HEK293 (cell line): ENCODE data around the gene CHST15.

Experiments
- CTCF ChIA-PET: fragments of 350-600 bp; formaldehyde crosslinking; extraction: SDS; loops from one replicate; lab custom pipeline; 2021; ENCODE audit warnings: antibody characterized with exemption; lab: Yijun Ruan, JAX
- POLR2A ChIA-PET: fragments of 300-600 bp; formaldehyde crosslinking; extraction: SDS; loops from one replicate; lab custom pipeline; 2020; ENCODE audit warnings: antibody characterized with exemption, inconsistent platforms; lab: Yijun Ruan, JAX
- H3K27ac ChIP-seq: fragments of 200-500 bp; sonication (Bioruptor generic); 2 replicates; pipeline ENCODE4 v1.5.1; 2014; ENCODE audit warnings: low read depth, low read length, control low read depth, inconsistent platforms; ENCODE audit errors: extremely low read depth
- H3K36me3 ChIP-seq, 2 experiments: fragments of 200-500 bp in 1 of 2; sonication (Bioruptor generic) in 1 of 2; 1 replicate in 1 of 2; 2 replicates in 1 of 2; pipeline ENCODE4 v1.5.1; 2014 to 2017; ENCODE audit warnings: inconsistent platforms in 2 of 2, low read length in 2 of 2; ENCODE audit not compliant: control insufficient read depth in 2 of 2, insufficient read depth in 1 of 2
- H3K4me1 ChIP-seq: fragments of 200-500 bp; sonication (Bioruptor generic); 2 replicates; pipeline ENCODE4 v1.5.1; 2014; ENCODE audit warnings: mild to moderate bottlenecking, low read length, inconsistent platforms; ENCODE audit not compliant: control insufficient read depth, insufficient read depth
- H3K4me3 ChIP-seq: 2 replicates; pipeline ENCODE4 v1.5.1; 2011; ENCODE audit warnings: low read depth, mild to moderate bottlenecking, control low read depth, low read length, moderate library complexity
- H3K9me3 ChIP-seq: fragments of 200-500 bp; sonication (Bioruptor generic); 2 replicates; pipeline ENCODE4 v1.5.1; 2014; ENCODE audit warnings: low read depth, low read length, inconsistent platforms; ENCODE audit not compliant: control insufficient read depth, insufficient read depth
- BCL6B ChIP-seq: fragments of 450-650 bp; formaldehyde crosslinking; IDR thresholded peaks from 2 replicates; pipeline ENCODE4 v1.5.1; 2017; ENCODE audit warnings: missing biosample characterization, missing genetic modification characterization
- EGR2 ChIP-seq: fragments of 450-650 bp; formaldehyde crosslinking; IDR thresholded peaks from 2 replicates; pipeline ENCODE4 v1.5.1; 2016; ENCODE audit warnings: low read depth, missing biosample characterization, missing genetic modification characterization
- GLIS2 ChIP-seq: fragments of 450-650 bp; formaldehyde crosslinking; IDR thresholded peaks from 2 replicates; pipeline ENCODE4 v1.5.1; 2016; ENCODE audit warnings: missing biosample characterization, missing genetic modification characterization
- KLF9 ChIP-seq: fragments of 450-650 bp; formaldehyde crosslinking; IDR thresholded peaks from 2 replicates; pipeline ENCODE4 v1.5.1; 2016; ENCODE audit warnings: missing biosample characterization, missing genetic modification characterization, low read depth
- ZBTB26 ChIP-seq: fragments of 450-650 bp; formaldehyde crosslinking; optimal IDR thresholded peaks from 2 replicates; pipeline ENCODE3; 2016; ENCODE audit warnings: missing biosample characterization, mild to moderate bottlenecking, missing genetic modification characterization
- ZNF148 ChIP-seq: fragments of 450-650 bp; formaldehyde crosslinking; IDR thresholded peaks from 2 replicates; pipeline ENCODE4 v1.5.0; 2017; ENCODE audit warnings: missing biosample characterization, missing genetic modification characterization, borderline replicate concordance
- ZNF175 ChIP-seq: fragments of 450-650 bp; formaldehyde crosslinking; IDR thresholded peaks from 2 replicates; pipeline ENCODE4 v1.5.1; 2016; ENCODE audit warnings: missing biosample characterization, missing genetic modification characterization
- ZNF239 ChIP-seq: fragments of 450-650 bp; formaldehyde crosslinking; IDR thresholded peaks from 2 replicates; pipeline ENCODE4 v1.5.1; 2016; ENCODE audit warnings: missing biosample characterization, missing genetic modification characterization
- ZNF248 ChIP-seq: fragments of 450-650 bp; formaldehyde crosslinking; IDR thresholded peaks from 2 replicates; pipeline ENCODE4 v1.5.1; 2017; ENCODE audit warnings: missing biosample characterization, missing genetic modification characterization
- ZNF544 ChIP-seq: fragments of 450-650 bp; formaldehyde crosslinking; IDR thresholded peaks from 2 replicates; pipeline ENCODE4 v1.5.0; 2017; ENCODE audit warnings: missing biosample characterization, missing genetic modification characterization
- ZNF571 ChIP-seq: fragments of 450-650 bp; formaldehyde crosslinking; IDR thresholded peaks from 2 replicates; pipeline ENCODE4 v1.5.0; 2017; ENCODE audit warnings: missing biosample characterization, missing genetic modification characterization
- ZNF785 ChIP-seq: fragments of 450-650 bp; formaldehyde crosslinking; IDR thresholded peaks from 2 replicates; pipeline ENCODE4 v1.5.1; 2016; ENCODE audit warnings: missing biosample characterization, missing genetic modification characterization
- ZSCAN18 ChIP-seq: fragments of 450-650 bp; formaldehyde crosslinking; IDR thresholded peaks from 2 replicates; pipeline ENCODE4 v1.5.1; 2016; ENCODE audit warnings: missing biosample characterization, missing genetic modification characterization
- TF ChIP-seq, protein P1 (sequence below): fragments of 450-650 bp; formaldehyde crosslinking; IDR thresholded peaks from 2 replicates; pipeline ENCODE4 v1.5.1; 2016; ENCODE audit warnings: missing biosample characterization, missing genetic modification characterization
- TF ChIP-seq, protein P2 (sequence below): fragments of 450-650 bp; formaldehyde crosslinking; IDR thresholded peaks from 2 replicates; pipeline ENCODE4 v1.5.1; 2016; ENCODE audit warnings: missing biosample characterization, missing genetic modification characterization

The CHST15 gene

DNA sequence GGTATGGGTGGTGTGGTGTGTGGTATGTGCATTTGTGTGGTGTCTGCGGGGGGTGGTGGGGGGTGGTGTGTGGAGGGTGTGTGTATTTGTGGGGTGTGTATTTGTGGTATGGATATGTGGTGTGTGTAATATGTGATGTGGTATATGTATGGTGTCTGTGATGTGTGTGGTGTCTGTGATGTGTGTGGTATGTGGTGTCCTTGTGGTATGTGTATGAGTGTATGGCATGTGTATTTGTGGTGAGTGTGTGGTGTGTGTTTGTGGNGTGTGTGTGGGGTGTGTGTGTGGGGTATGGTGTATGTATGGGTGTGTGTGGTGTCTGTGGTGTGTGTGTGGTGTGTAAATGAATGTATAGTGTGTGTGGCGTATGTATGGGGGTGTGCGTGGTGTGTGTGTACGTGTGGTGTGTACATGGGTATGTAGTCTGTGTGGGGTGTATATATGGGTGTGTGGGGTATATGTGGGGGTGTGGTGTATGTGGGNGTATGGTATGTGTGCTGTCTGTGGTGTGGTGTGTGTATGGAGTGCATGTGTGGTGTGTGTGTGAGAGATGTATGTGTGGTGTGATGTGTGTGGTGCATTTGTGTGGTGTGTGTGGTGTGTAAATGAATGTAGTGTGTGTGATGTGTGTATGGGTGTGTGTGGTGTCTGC lies 27.1 kb upstream of the CHST15 start (continued):
- TF ChIP-seq ZNF785 (tag by site-specific recombination), result peak; percentile 35; the same call in 1 of the 2 replicates
- TF ChIP-seq ZNF571 (tag by site-specific recombination), result no peak
- TF ChIP-seq ZNF175 (tag by site-specific recombination), result no peak
- TF ChIP-seq, protein P1, sequence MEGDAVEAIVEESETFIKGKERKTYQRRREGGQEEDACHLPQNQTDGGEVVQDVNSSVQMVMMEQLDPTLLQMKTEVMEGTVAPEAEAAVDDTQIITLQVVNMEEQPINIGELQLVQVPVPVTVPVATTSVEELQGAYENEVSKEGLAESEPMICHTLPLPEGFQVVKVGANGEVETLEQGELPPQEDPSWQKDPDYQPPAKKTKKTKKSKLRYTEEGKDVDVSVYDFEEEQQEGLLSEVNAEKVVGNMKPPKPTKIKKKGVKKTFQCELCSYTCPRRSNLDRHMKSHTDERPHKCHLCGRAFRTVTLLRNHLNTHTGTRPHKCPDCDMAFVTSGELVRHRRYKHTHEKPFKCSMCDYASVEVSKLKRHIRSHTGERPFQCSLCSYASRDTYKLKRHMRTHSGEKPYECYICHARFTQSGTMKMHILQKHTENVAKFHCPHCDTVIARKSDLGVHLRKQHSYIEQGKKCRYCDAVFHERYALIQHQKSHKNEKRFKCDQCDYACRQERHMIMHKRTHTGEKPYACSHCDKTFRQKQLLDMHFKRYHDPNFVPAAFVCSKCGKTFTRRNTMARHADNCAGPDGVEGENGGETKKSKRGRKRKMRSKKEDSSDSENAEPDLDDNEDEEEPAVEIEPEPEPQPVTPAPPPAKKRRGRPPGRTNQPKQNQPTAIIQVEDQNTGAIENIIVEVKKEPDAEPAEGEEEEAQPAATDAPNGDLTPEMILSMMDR (tag by site-specific recombination), result no peak
- TF ChIP-seq ZNF148, result no peak
- no peak for TF ChIP-seq BCL6B
- peak; percentile 29; the same call in 1 of the 2 replicates for TF ChIP-seq KLF9 (tag by site-specific recombination)

DNA sequence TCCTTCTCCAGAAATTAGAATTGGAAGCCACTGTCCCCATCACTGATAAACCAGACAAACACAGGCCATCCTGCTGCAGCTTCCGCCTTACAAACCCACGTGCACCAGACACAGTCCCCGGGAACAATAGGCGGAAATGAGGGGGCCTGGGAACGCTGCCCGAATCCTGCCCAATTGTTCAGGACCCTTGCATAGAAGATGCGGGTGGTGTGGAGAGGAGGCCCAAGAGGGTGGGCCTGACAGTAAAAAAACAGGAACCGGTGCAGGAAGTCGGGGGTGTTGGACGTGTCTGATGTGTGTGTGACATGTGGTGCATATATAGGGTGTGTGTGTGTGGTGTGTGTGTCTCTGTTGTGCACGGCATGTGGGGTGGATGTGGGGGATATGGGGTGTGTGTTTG lies 26.5 kb upstream of the CHST15 start:
- H3K36me3 ChIP-seq, result no peaks in the 10 kb centered on the region
- H3K27ac ChIP-seq, result no peak overlapping the region
- H3K9me3 ChIP-seq, result no peaks in the 10 kb centered on the region
- TF ChIP-seq, protein P2, sequence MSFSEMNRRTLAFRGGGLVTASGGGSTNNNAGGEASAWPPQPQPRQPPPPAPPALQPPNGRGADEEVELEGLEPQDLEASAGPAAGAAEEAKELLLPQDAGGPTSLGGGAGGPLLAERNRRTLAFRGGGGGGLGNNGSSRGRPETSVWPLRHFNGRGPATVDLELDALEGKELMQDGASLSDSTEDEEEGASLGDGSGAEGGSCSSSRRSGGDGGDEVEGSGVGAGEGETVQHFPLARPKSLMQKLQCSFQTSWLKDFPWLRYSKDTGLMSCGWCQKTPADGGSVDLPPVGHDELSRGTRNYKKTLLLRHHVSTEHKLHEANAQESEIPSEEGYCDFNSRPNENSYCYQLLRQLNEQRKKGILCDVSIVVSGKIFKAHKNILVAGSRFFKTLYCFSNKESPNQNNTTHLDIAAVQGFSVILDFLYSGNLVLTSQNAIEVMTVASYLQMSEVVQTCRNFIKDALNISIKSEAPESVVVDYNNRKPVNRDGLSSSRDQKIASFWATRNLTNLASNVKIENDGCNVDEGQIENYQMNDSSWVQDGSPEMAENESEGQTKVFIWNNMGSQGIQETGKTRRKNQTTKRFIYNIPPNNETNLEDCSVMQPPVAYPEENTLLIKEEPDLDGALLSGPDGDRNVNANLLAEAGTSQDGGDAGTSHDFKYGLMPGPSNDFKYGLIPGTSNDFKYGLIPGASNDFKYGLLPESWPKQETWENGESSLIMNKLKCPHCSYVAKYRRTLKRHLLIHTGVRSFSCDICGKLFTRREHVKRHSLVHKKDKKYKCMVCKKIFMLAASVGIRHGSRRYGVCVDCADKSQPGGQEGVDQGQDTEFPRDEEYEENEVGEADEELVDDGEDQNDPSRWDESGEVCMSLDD (tag by site-specific recombination), result no peak
- peak; percentile 45 for TF ChIP-seq EGR2 (tag by site-specific recombination)
- POLR2A ChIA-PET, result no interaction called here
- CTCF ChIA-PET, result no interaction called here
- no peak overlapping the region for H3K4me3 ChIP-seq
- no peaks in the 10 kb centered on the region for H3K4me1 ChIP-seq

DNA sequence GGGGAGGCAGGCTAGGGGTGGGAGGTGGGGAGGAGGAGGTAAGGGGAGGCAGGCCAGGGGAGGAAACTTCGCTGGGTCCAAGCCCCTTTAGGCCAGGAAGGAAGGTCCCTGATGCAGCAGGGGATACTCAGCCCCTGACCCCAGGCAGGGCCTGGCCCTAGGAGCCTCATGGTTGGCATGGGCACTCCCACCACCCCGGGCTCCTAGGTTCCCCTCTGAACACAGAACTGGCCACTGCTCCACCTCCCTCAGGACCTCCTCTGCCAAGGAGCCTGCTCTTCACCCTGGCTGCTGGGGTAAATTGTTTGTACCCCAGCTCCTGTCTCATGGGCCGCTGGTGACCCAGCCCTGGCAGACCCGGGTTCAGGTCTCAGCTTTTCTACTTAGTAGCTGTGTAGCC lies 25.8 kb upstream of the CHST15 start:
- Histone ChIP-seq H3K9me3 (no peaks in the 10 kb centered on the region), H3K27ac (no peak overlapping the region), H3K4me1 (no peaks in the 10 kb centered on the region), H3K4me3 (no peak overlapping the region), H3K36me3 (no peaks in the 10 kb centered on the region)
- ChIA-PET CTCF (interaction anchor here (0.6 kb wide), 1 partner anchor 547 kb away, joined by 4 read pairs; no protein-coding TSS in a partner anchor), POLR2A (no interaction called here)
- TF ChIP-seq ZNF239 (tag by site-specific recombination) (no peak), ZNF544 (no peak), ZNF248 (tag by site-specific recombination) (no peak), ZSCAN18 (tag by site-specific recombination) (no peak), ZBTB26 (tag by site-specific recombination) (no peak), GLIS2 (no peak)
